ENCODE measurements around the gene KLHDC1.

GRCh38 chr14:49745191-49745590, 52.3 kb downstream of the KLHDC1 start:
- TF ChIP-seq EZH2 (IDR thresholded peaks at IDR 0.05): no peak
- no peak for TF ChIP-seq EZH2phosphoT487 (IDR thresholded peaks at IDR 0.05)
- TF ChIP-seq, protein P1, sequence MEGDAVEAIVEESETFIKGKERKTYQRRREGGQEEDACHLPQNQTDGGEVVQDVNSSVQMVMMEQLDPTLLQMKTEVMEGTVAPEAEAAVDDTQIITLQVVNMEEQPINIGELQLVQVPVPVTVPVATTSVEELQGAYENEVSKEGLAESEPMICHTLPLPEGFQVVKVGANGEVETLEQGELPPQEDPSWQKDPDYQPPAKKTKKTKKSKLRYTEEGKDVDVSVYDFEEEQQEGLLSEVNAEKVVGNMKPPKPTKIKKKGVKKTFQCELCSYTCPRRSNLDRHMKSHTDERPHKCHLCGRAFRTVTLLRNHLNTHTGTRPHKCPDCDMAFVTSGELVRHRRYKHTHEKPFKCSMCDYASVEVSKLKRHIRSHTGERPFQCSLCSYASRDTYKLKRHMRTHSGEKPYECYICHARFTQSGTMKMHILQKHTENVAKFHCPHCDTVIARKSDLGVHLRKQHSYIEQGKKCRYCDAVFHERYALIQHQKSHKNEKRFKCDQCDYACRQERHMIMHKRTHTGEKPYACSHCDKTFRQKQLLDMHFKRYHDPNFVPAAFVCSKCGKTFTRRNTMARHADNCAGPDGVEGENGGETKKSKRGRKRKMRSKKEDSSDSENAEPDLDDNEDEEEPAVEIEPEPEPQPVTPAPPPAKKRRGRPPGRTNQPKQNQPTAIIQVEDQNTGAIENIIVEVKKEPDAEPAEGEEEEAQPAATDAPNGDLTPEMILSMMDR (IDR thresholded peaks at IDR 0.05): no peak
